Panc1 (cell line): ENCODE measurements around the gene IYD. TPM values are rescaled to one million over a fixed set of nuclear protein-coding genes. Genes with fewer than 3 reads are reported as not detected.

Experiments used
- ATAC-seq: fragments of 200-7000 bp; cut with Tn5 transposase; 2 replicates; pipeline ENCODE4 v1.9.1; 2020; ENCODE audit warnings: mild to moderate bottlenecking, moderate library complexity
- BruUV-seq: library from RNA; stranded (reverse); fragments of 400-500 nt; replicated peaks from 2 replicates; lab custom pipeline; 2021; lab: Mats Ljungman, UMichigan
- CTCF ChIA-PET: fragments of 300-600 bp; sonication (Branson Sonifier 250); formaldehyde crosslinking; loops from one replicate; lab custom pipeline; 2022; ENCODE audit warnings: antibody characterized with exemption; lab: Charles Lee
- POLR2A ChIA-PET: fragments of 300-600 bp; sonication (Branson Sonifier 250); formaldehyde crosslinking; loops from one replicate; lab custom pipeline; 2022; ENCODE audit warnings: antibody characterized with exemption; lab: Charles Lee
- DNase-seq: peaks from one replicate; pipeline ENCODE4 v3.0.0-alpha.2; 2010; ENCODE audit warnings: low read depth, low spot score
- H3K27ac ChIP-seq: 2 replicates; pipeline ENCODE4 v1.5.1; 2011; ENCODE audit warnings: mild to moderate bottlenecking, low read length, inconsistent platforms
- H3K27me3 ChIP-seq: fragments of 200-500 bp; sonication (Bioruptor generic); 2 replicates; pipeline ENCODE4 v1.6.0; 2014; ENCODE audit warnings: low read length, inconsistent platforms; ENCODE audit not compliant: control insufficient read depth, insufficient read depth
- H3K36me3 ChIP-seq: fragments of 200-500 bp; sonication (Bioruptor generic); 2 replicates; pipeline ENCODE4 v1.5.1; 2014; ENCODE audit warnings: inconsistent platforms, mild to moderate bottlenecking, low read length, moderate library complexity; ENCODE audit not compliant: control insufficient read depth, insufficient read depth
- H3K4me1 ChIP-seq: 2 replicates; pipeline ENCODE4 v1.5.1; 2011; ENCODE audit warnings: inconsistent platforms, mild to moderate bottlenecking, low read length, moderate library complexity; ENCODE audit not compliant: control insufficient read depth, insufficient read depth
- H3K4me3 ChIP-seq, 2 experiments: 2 replicates each; pipeline ENCODE4 v1.5.1; 2011 to 2012; ENCODE audit warnings: low read depth in 2 of 2, low read length in 2 of 2, mild to moderate bottlenecking in 2 of 2, inconsistent platforms in 1 of 2, moderate library complexity in 1 of 2
- H3K9me3 ChIP-seq: fragments of 200-500 bp; sonication (Bioruptor generic); 2 replicates; pipeline ENCODE4 v1.5.1; 2014; ENCODE audit warnings: low read depth, mild to moderate bottlenecking, inconsistent platforms, low read length, moderate library complexity; ENCODE audit not compliant: control insufficient read depth, insufficient read depth
- POLR2AphosphoS5 ChIP-seq: IDR thresholded peaks from 2 replicates; pipeline ENCODE4 v1.6.1; 2012; ENCODE audit warnings: mild to moderate bottlenecking, low read depth, low read length, moderate library complexity
- SIN3A ChIP-seq: IDR thresholded peaks from 2 replicates; pipeline ENCODE4 v1.6.1; 2012; ENCODE audit warnings: low read depth, mild to moderate bottlenecking, low read length, moderate library complexity, borderline replicate concordance; ENCODE audit not compliant: insufficient read depth
- TCF7L2 ChIP-seq: IDR thresholded peaks from 2 replicates; pipeline ENCODE4 v1.6.1; 2011; ENCODE audit warnings: mild to moderate bottlenecking, low read depth, low read length, inconsistent platforms
- in situ Hi-C: cut with HindIII; loops from 2 replicates; pipeline ENCODE4 v1.10.0; 2016; ENCODE audit warnings: low sequenced_read_pairs, low pct_unique_long_range_greater_than_20kb
- intact Hi-C: fragments of 100-400 bp; cut with micrococcal nuclease; formaldehyde crosslinking; loops from one replicate; pipeline ENCODE4 v1.10.0; 2022; ENCODE audit not compliant: unreplicated experiment
- total RNA-seq: library from RNA; stranded (reverse); gene quantifications from one replicate; pipeline ENCODE4 v1.2.1, GENCODE V29; 2021; ENCODE audit not compliant: unreplicated experiment
- TF ChIP-seq, protein P1 (sequence below), 2 experiments: IDR thresholded peaks; 2 replicates each; pipeline ENCODE4 v1.6.1; 2011 to 2012; ENCODE audit warnings: low read depth in 2 of 2, control low read depth in 1 of 2, low read length in 1 of 2, mild to moderate bottlenecking in 1 of 2, moderate library complexity in 1 of 2; ENCODE audit not compliant: insufficient read depth in 1 of 2
- TF ChIP-seq, protein P2 (sequence below): fragments of 450-650 bp; IDR thresholded peaks from 2 replicates; pipeline ENCODE4 v1.5.1; 2017; ENCODE audit warnings: mild to moderate bottlenecking

Gene IYD
- total RNA-seq, 1 experiment from 2014 or later, result 0.03 TPM

DNA sequence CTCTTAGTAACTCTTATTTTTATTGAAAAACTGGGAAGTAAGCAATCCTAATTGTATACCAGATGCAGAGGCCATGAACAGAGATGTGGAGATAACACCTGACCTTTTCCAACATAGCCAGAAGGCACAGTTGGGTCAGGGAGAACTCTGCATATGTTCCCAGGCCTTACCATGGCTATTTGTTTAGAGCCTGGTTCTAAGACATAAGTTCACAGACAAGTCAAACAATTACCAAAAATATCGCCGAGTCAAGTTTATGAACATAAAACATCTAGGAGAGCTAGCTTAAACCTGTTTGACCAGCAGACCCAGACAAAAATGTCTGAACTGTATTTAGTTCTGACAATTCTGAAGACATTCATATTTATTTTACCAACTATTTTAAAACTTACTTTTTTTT is 26.7 kb upstream of the IYD start:
- CTCF ChIA-PET, result no interaction called here
- DNase-seq (no peak), ATAC-seq (no peak)
- TF ChIP-seq POLR2AphosphoS5, result no peak
- TF ChIP-seq SIN3A, result no peak
- TF ChIP-seq, protein P1, sequence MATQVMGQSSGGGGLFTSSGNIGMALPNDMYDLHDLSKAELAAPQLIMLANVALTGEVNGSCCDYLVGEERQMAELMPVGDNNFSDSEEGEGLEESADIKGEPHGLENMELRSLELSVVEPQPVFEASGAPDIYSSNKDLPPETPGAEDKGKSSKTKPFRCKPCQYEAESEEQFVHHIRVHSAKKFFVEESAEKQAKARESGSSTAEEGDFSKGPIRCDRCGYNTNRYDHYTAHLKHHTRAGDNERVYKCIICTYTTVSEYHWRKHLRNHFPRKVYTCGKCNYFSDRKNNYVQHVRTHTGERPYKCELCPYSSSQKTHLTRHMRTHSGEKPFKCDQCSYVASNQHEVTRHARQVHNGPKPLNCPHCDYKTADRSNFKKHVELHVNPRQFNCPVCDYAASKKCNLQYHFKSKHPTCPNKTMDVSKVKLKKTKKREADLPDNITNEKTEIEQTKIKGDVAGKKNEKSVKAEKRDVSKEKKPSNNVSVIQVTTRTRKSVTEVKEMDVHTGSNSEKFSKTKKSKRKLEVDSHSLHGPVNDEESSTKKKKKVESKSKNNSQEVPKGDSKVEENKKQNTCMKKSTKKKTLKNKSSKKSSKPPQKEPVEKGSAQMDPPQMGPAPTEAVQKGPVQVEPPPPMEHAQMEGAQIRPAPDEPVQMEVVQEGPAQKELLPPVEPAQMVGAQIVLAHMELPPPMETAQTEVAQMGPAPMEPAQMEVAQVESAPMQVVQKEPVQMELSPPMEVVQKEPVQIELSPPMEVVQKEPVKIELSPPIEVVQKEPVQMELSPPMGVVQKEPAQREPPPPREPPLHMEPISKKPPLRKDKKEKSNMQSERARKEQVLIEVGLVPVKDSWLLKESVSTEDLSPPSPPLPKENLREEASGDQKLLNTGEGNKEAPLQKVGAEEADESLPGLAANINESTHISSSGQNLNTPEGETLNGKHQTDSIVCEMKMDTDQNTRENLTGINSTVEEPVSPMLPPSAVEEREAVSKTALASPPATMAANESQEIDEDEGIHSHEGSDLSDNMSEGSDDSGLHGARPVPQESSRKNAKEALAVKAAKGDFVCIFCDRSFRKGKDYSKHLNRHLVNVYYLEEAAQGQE (IDR thresholded peaks at IDR 0.05; ENCODE audit: insufficient read depth in 1 of 2, low read depth in 2 of 2, low read length in 1 of 2), result no peak
- TF ChIP-seq, protein P2, sequence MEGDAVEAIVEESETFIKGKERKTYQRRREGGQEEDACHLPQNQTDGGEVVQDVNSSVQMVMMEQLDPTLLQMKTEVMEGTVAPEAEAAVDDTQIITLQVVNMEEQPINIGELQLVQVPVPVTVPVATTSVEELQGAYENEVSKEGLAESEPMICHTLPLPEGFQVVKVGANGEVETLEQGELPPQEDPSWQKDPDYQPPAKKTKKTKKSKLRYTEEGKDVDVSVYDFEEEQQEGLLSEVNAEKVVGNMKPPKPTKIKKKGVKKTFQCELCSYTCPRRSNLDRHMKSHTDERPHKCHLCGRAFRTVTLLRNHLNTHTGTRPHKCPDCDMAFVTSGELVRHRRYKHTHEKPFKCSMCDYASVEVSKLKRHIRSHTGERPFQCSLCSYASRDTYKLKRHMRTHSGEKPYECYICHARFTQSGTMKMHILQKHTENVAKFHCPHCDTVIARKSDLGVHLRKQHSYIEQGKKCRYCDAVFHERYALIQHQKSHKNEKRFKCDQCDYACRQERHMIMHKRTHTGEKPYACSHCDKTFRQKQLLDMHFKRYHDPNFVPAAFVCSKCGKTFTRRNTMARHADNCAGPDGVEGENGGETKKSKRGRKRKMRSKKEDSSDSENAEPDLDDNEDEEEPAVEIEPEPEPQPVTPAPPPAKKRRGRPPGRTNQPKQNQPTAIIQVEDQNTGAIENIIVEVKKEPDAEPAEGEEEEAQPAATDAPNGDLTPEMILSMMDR, result no peak
- TF ChIP-seq TCF7L2, result no peak
- Histone ChIP-seq H3K27me3 (0 out of 2 replicates have a peak, but pooled peaks cover 5% of the 10 kb centered on the region), H3K9me3 (no peaks in the 10 kb centered on the region), H3K27ac (no peak overlapping the region), H3K36me3 (no peaks in the 10 kb centered on the region), H3K4me1 (no peaks in the 10 kb centered on the region), H3K4me3 (no peak overlapping the region)
- POLR2A ChIA-PET, result interaction anchor here (0.6 kb wide), 1 partner anchor 273 kb away, joined by 3 read pairs; no protein-coding TSS in a partner anchor
- in situ Hi-C loops (no loop called here), intact Hi-C loops (no loop called here)
- no TSS peak for BruUV-seq

DNA sequence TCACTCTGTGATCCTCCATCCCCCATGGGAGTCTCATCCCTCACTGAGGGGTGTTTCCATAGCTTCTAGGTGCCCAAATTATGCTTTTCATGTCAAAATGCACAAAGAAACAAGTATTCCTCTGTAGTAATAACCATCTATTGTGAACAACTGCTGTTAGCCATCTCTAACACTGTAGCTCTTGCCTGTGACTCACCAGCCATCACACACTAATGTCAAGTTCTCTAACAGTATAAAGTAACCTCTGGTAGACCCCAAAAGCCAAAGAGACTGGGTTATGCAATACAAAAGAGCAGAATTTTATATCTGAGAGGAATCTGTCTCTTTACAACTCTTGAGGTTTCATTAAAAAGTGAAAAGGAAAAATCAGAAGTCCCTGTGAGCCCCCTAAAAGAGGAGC is 25.4 kb upstream of the IYD start:
- no peaks in the 10 kb centered on the region for H3K4me1 ChIP-seq
- H3K27me3 ChIP-seq, result 0 out of 2 replicates have a peak, but pooled peaks cover 5% of the 10 kb centered on the region
- CTCF ChIA-PET, result interaction anchor here (0.5 kb wide), 1 partner anchor 257 kb away, joined by 3 read pairs; no protein-coding TSS in a partner anchor
- in situ Hi-C loops, result no loop called here
- no peaks in the 10 kb centered on the region for H3K9me3 ChIP-seq
- H3K27ac ChIP-seq, result no peak overlapping the region
- POLR2A ChIA-PET, result no interaction called here
- ATAC-seq (no peak), DNase-seq (no peak)
- TF ChIP-seq, protein P1 (IDR thresholded peaks at IDR 0.05; ENCODE audit: insufficient read depth in 1 of 2, low read depth in 2 of 2, low read length in 1 of 2), result no peak
- TF ChIP-seq POLR2AphosphoS5 (no peak), TCF7L2 (no peak), SIN3A (no peak)
- TF ChIP-seq, protein P2, result no peak
- H3K36me3 ChIP-seq, result no peaks in the 10 kb centered on the region
- H3K4me3 ChIP-seq, result no peak overlapping the region
- intact Hi-C loops, result no loop called here
- BruUV-seq, result no TSS peak
